ENCODE measurements around the gene NUP210. TPM values are rescaled to one million over a fixed set of nuclear protein-coding genes. Genes with fewer than 3 reads are reported as not detected.

NUP210 gene
- total and polyA plus RNA-seq, 2 experiments from 2014 or later = 13.8 to 73.9 TPM

DNA sequence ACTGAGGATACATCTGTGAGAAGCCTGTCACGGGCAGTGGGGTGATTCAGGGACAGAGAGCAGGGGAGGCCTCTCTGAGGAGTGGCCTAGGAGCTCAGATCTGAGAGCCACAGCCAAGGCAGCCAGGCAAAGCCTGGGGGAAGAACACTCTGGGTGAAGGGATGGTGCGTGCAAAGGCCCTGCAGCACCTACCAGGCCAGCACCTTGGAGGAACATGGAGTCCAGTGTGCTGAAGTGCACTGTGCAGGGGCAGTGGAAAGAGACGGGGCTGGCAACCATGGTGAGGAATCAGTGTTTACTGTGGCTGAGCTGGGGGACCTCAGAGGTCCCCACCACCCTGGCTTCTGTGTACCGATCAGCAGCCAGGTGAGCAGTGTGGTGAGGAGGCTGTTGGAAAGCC is 48.0 kb downstream of the NUP210 start (continued):
- TF ChIP-seq, protein P1, sequence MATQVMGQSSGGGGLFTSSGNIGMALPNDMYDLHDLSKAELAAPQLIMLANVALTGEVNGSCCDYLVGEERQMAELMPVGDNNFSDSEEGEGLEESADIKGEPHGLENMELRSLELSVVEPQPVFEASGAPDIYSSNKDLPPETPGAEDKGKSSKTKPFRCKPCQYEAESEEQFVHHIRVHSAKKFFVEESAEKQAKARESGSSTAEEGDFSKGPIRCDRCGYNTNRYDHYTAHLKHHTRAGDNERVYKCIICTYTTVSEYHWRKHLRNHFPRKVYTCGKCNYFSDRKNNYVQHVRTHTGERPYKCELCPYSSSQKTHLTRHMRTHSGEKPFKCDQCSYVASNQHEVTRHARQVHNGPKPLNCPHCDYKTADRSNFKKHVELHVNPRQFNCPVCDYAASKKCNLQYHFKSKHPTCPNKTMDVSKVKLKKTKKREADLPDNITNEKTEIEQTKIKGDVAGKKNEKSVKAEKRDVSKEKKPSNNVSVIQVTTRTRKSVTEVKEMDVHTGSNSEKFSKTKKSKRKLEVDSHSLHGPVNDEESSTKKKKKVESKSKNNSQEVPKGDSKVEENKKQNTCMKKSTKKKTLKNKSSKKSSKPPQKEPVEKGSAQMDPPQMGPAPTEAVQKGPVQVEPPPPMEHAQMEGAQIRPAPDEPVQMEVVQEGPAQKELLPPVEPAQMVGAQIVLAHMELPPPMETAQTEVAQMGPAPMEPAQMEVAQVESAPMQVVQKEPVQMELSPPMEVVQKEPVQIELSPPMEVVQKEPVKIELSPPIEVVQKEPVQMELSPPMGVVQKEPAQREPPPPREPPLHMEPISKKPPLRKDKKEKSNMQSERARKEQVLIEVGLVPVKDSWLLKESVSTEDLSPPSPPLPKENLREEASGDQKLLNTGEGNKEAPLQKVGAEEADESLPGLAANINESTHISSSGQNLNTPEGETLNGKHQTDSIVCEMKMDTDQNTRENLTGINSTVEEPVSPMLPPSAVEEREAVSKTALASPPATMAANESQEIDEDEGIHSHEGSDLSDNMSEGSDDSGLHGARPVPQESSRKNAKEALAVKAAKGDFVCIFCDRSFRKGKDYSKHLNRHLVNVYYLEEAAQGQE (IDR thresholded peaks at IDR 0.05; ENCODE audit: unreplicated experiment) = no peak
- no peak for TF ChIP-seq NANOG (IDR thresholded peaks at IDR 0.05; ENCODE audit: borderline replicate concordance)
- no peak for TF ChIP-seq POLR2AphosphoS5 (IDR thresholded peaks at IDR 0.05; ENCODE audit: low read depth)

DNA sequence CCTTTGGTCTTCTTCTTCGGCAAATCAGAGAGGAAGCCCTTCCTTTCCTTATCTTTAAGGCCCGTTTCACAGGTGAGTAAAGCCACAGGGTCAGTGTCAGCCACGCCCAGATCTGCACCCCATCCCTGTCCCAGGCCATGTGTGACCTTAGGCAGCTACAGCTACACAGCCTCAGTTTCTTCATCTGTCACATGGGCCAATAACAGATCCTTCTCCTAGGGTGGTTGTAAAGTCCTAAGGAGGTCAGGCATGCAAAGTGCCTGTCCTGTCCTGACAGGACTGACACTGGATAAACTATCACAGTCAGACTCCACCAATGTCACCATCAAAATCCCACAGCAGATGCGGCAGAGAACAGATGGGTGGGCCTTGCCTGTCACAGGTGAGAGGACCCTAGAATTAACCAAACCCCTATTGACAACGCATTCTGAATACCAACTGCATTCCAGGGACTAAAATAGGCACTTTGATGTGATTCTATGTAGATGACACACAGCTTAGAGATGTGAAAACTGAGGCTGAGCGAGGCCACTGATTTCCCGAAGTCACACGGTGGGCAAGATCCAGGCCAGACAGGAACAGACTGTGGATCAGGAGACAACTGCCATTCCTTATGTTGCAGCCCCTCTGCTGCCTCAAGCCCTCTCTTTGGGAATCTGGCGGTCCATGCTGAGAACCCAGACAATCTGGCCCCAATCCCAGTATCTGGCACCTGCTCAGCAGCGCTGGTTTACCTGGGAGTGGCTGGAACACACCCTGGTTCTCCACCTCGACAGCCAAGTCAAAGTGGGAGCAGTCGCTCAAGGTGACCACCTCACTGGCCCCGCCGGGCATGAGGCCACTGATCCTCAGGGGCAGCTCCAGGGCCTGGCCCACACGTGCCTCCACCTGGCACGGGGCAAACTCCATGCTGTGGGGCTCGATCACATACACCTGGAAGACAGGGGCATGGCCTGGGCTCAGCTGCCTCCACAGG is 48.7 kb downstream of the NUP210 start:
- ATAC-seq (no peak), DNase-seq (ENCODE audit: low spot score) (no peak)
- Histone ChIP-seq H3K79me2 (replicated peaks; ENCODE audit: insufficient read depth) (no peaks in the 10 kb centered on the region), H3F3A (replicated peaks; ENCODE audit: low read depth) (no peaks in the 10 kb centered on the region), H3K27me3 (ENCODE audit: insufficient read depth) (no peaks in the 10 kb centered on the region), H4K20me1 (replicated peaks; ENCODE audit: insufficient read depth) (no peaks in the 10 kb centered on the region), H3K4me2 (no peak overlapping the region), H3K36me3 (ENCODE audit: insufficient read depth) (peaks cover 10% of the 10 kb centered on the region), H2AFZ (no peak overlapping the region), H3K4me3 (no peak overlapping the region), H3K4me1 (ENCODE audit: insufficient read depth) (no peaks in the 10 kb centered on the region), H3K9me2 (ENCODE audit: insufficient read depth) (no peaks in the 10 kb centered on the region), H3K27ac (ENCODE audit: low read depth) (no peak overlapping the region)
- H3K36me3 Mint-ChIP-seq (ENCODE audit: low read depth) = peaks cover 48% of the 10 kb centered on the region
- H3K9me3 Mint-ChIP-seq = no peaks in the 10 kb centered on the region; the same call in 2 of the 3 replicates
- H3K27ac Mint-ChIP-seq = no peak overlapping the region
- no peak overlapping the region for H3K4me3 Mint-ChIP-seq
- peaks cover 1% of the 10 kb centered on the region for H3K27me3 Mint-ChIP-seq (ENCODE audit: insufficient read depth, low read depth, poor library complexity)
- H3K4me1 Mint-ChIP-seq = peaks cover 6% of the 10 kb centered on the region
- TF ChIP-seq EZH2phosphoT487 (IDR thresholded peaks at IDR 0.05; ENCODE audit: unreplicated experiment) (no peak), CTCF (conservative IDR thresholded peaks at IDR 0.05; ENCODE audit: low read depth in 2 of 2) (no peak), CREB1 (CRISPR knock-in tag; IDR thresholded peaks at IDR 0.05; ENCODE audit: low read depth) (no peak), ZNF114 (CRISPR knock-in tag; IDR thresholded peaks at IDR 0.05) (no peak)
- TF ChIP-seq, protein P1 (IDR thresholded peaks at IDR 0.05; ENCODE audit: unreplicated experiment) = no peak

Measured in GM23338 (cell line).